DOHH2 (cell line): ENCODE results near the gene MARCHF3.

Experiments used
- H3F3A ChIP-seq: fragments of 200-600 bp; sonication (generic), shearing (Covaris generic); 2 replicates; pipeline ENCODE4 v1.6.0; 2016; ENCODE audit warnings: antibody characterized with exemption, mild to moderate bottlenecking; ENCODE audit not compliant: control insufficient read depth, insufficient read depth
- H3K27ac ChIP-seq: fragments of 200-600 bp; sonication (generic); 2 replicates; pipeline ENCODE4 v1.5.1; 2014; ENCODE audit warnings: low read depth, mild to moderate bottlenecking, low read length, moderate library complexity
- H3K27me3 ChIP-seq: fragments of 200-600 bp; sonication (generic); 2 replicates; pipeline ENCODE4 v1.6.1; 2014; ENCODE audit warnings: mild to moderate bottlenecking, low read length, mixed read lengths; ENCODE audit not compliant: control insufficient read depth
- H3K36me3 ChIP-seq: fragments of 200-600 bp; sonication (generic); 2 replicates; pipeline ENCODE4 v1.6.1; 2014; ENCODE audit warnings: mild to moderate bottlenecking, low read length, moderate library complexity, mixed read lengths; ENCODE audit not compliant: control insufficient read depth
- H3K4me1 ChIP-seq: fragments of 200-600 bp; sonication (generic); 2 replicates; pipeline ENCODE4 v1.6.1; 2014; ENCODE audit warnings: mild to moderate bottlenecking, low read length, mixed read lengths; ENCODE audit not compliant: control insufficient read depth
- H3K4me2 ChIP-seq: fragments of 200-600 bp; sonication (generic); 2 replicates; pipeline ENCODE4 v1.6.0; 2014; ENCODE audit warnings: mild to moderate bottlenecking, low read length, moderate library complexity
- H3K4me3 ChIP-seq: fragments of 200-600 bp; sonication (generic); 2 replicates; pipeline ENCODE4 v1.5.1; 2014; ENCODE audit warnings: mild to moderate bottlenecking, low read length, mixed read lengths
- H3K79me2 ChIP-seq: fragments of 200-600 bp; sonication (generic); 2 replicates; pipeline ENCODE4 v1.6.1; 2014; ENCODE audit warnings: mild to moderate bottlenecking, low read length, mixed read lengths; ENCODE audit not compliant: control insufficient read depth
- H3K9me2 ChIP-seq: fragments of 200-600 bp; sonication (generic); replicated peaks from 2 replicates; pipeline ENCODE4 v1.6.1; 2014; ENCODE audit warnings: mild to moderate bottlenecking, low read length, mixed read lengths; ENCODE audit not compliant: control insufficient read depth
- H3K9me3 ChIP-seq: fragments of 200-600 bp; sonication (generic); 2 replicates; pipeline ENCODE4 v1.6.1; 2014; ENCODE audit warnings: antibody characterized with exemption, low read length, mixed read lengths; ENCODE audit not compliant: control insufficient read depth, insufficient read depth
- H4K20me1 ChIP-seq: fragments of 200-600 bp; sonication (generic); 2 replicates; pipeline ENCODE4 v1.6.0; 2014; ENCODE audit warnings: low read depth, mild to moderate bottlenecking, antibody characterized with exemption, low read length, moderate library complexity; ENCODE audit not compliant: control insufficient read depth, insufficient read depth
- CTCF ChIP-seq: fragments of 200-600 bp; sonication (generic); IDR thresholded peaks from one replicate; pipeline ENCODE4 v1.5.1; 2014; ENCODE audit warnings: antibody characterized with exemption, mild to moderate bottlenecking, low read depth, low read length; ENCODE audit not compliant: poor library complexity, severe bottlenecking
- EZH2phosphoT487 ChIP-seq: fragments of 200-600 bp; sonication (generic); IDR thresholded peaks from 2 replicates; pipeline ENCODE4 v1.6.1; 2017; ENCODE audit warnings: borderline replicate concordance, mild to moderate bottlenecking, antibody characterized with exemption, low read length, moderate library complexity, mixed read lengths

MARCHF3 gene

GRCh38 chr5:126995689-126996088 lies 34.7 kb downstream of the MARCHF3 start:
- H3K4me1 ChIP-seq, result peaks cover 19% of the 10 kb centered on the region
- no peaks in the 10 kb centered on the region for H3K27me3 ChIP-seq
- peaks cover 27% of the 10 kb centered on the region for H3K79me2 ChIP-seq
- no peak overlapping the region for H3K27ac ChIP-seq
- H3K36me3 ChIP-seq, result no peaks in the 10 kb centered on the region
- TF ChIP-seq EZH2phosphoT487, result no peak
- no peak for TF ChIP-seq CTCF
- no peaks in the 10 kb centered on the region for H3K9me3 ChIP-seq
- no peaks in the 10 kb centered on the region; the same call in 1 of the 2 replicates for H3F3A ChIP-seq
- no peak overlapping the region for H3K4me3 ChIP-seq
- H3K4me2 ChIP-seq, result no peak overlapping the region
- no peaks in the 10 kb centered on the region; the same call in 1 of the 2 replicates for H4K20me1 ChIP-seq
- no peaks in the 10 kb centered on the region for H3K9me2 ChIP-seq

- Histone ChIP-seq H3F3A (no peaks in the 10 kb centered on the region; the same call in 1 of the 2 replicates), H3K9me2 (no peaks in the 10 kb centered on the region), H3K4me3 (no peak overlapping the region), H3K27me3 (no peaks in the 10 kb centered on the region), H3K36me3 (no peaks in the 10 kb centered on the region), H3K9me3 (no peaks in the 10 kb centered on the region), H3K79me2 (peaks cover 29% of the 10 kb centered on the region), H3K4me2 (no peak overlapping the region), H4K20me1 (no peaks in the 10 kb centered on the region; the same call in 1 of the 2 replicates), H3K4me1 (peaks cover 19% of the 10 kb centered on the region), H3K27ac (no peak overlapping the region)
- TF ChIP-seq CTCF (no peak), EZH2phosphoT487 (no peak)
Observed at GRCh38 chr5:126995039-126995438, 35.3 kb downstream of the MARCHF3 start.

- H3K4me1 ChIP-seq, result peaks cover 22% of the 10 kb centered on the region
- H4K20me1 ChIP-seq, result no peaks in the 10 kb centered on the region; the same call in 1 of the 2 replicates
- no peak overlapping the region for H3K4me3 ChIP-seq
- TF ChIP-seq CTCF (no peak), EZH2phosphoT487 (no peak)
- no peak overlapping the region for H3K4me2 ChIP-seq
- H3K79me2 ChIP-seq, result peaks cover 31% of the 10 kb centered on the region
- H3F3A ChIP-seq, result peaks cover under 1% of the 10 kb centered on the region; the same call in 1 of the 2 replicates
- H3K27ac ChIP-seq, result no peak overlapping the region
- no peaks in the 10 kb centered on the region for H3K9me2 ChIP-seq
- H3K36me3 ChIP-seq, result peaks cover 1% of the 10 kb centered on the region; the same call in 1 of the 2 replicates
- no peaks in the 10 kb centered on the region for H3K27me3 ChIP-seq
- H3K9me3 ChIP-seq, result no peaks in the 10 kb centered on the region
Observed at GRCh38 chr5:126994485-126994884, 35.9 kb downstream of the MARCHF3 start.
